ENCODE data around the gene OBSCN. TPM values are rescaled to one million over a fixed set of nuclear protein-coding genes. Genes with fewer than 3 reads are reported as not detected.

Gene OBSCN
- total and polyA plus RNA-seq, 11 donors, result 155 to 524 (median 354) TPM

- intact Hi-C loops (cut with DNase I), result no loop called here
- Histone ChIP-seq H3K9me3 (no peaks in the 10 kb centered on the region), H3K27ac (no peak overlapping the region), H3K4me3 (no peak overlapping the region), H3K27me3 (no peaks in the 10 kb centered on the region), H3K36me3 (peaks cover 0 to 48% (median 24%) of the 10 kb centered on the region in 9 donors), H3K4me1 (peaks cover 10 to 47% (median 24%) of the 10 kb centered on the region in 12 donors)
- ATAC-seq (no peak), DNase-seq (no peak)
- 95 to 97% (median 96%) methylated on average over 9 of the region's 9 CpGs for WGBS, 4 donors
- TF ChIP-seq POLR2A (IDR thresholded peaks at IDR 0.05) (no peak), CTCF (IDR thresholded peaks at IDR 0.05) (no peak)
These were observed 195.4 kb downstream of the OBSCN start for GRCh38 chr1:228403231-228403631.

GRCh38 chr1:228404107-228404720 is 196.4 kb downstream of the OBSCN start:
- Histone ChIP-seq H3K27me3 (no peaks in the 10 kb centered on the region), H3K9me3 (no peaks in the 10 kb centered on the region), H3K4me1 (peaks cover 10 to 52% (median 24%) of the 10 kb centered on the region in 12 donors), H3K36me3 (peaks cover 0 to 38% (median 15%) of the 10 kb centered on the region in 9 donors), H3K27ac (no peak overlapping the region), H3K4me3 (peak overlapping the region in 4 of 12 donors; percentile 94 to 100 (median 99))
- ATAC-seq, result no peak
- no peak for DNase-seq
- intact Hi-C loops (cut with DNase I), result no loop called here
- no peak for TF ChIP-seq POLR2A (IDR thresholded peaks at IDR 0.05)
- no peak for TF ChIP-seq CTCF (IDR thresholded peaks at IDR 0.05)
- 78 to 88% (median 85%) methylated on average over 2 to 3 of the region's 3 CpGs for WGBS, 4 donors

GRCh38 chr1:228405200-228405978 is 197.5 kb downstream of the OBSCN start:
- peaks cover 0 to 26% (median 10%) of the 10 kb centered on the region in 9 donors for H3K36me3 ChIP-seq
- TF ChIP-seq POLR2A (IDR thresholded peaks at IDR 0.05) (no peak), CTCF (IDR thresholded peaks at IDR 0.05) (no peak)
- intact Hi-C loops (cut with DNase I), result loop anchor here in 1 of 10 donors (5.0 kb wide), 1 partner anchor 52 kb away; a partner anchor contains a TSS
- H3K27ac ChIP-seq, result peak overlapping the region in 4 of 12 donors; percentile 82 to 93 (median 90)
- no peak for DNase-seq
- no peaks in the 10 kb centered on the region for H3K27me3 ChIP-seq
- ATAC-seq, result no peak
- WGBS, 4 donors, result 32 to 41% (median 35%) methylated on average over 11 of the region's 11 CpGs
- H3K4me3 ChIP-seq, result peak overlapping the region; percentile 81 to 100 (median 96)
- H3K9me3 ChIP-seq, result no peaks in the 10 kb centered on the region
- peaks cover 10 to 52% (median 24%) of the 10 kb centered on the region in 12 donors for H3K4me1 ChIP-seq

GRCh38 chr1:228405979-228406228 is 198.1 kb downstream of the OBSCN start:
- TF ChIP-seq CTCF (IDR thresholded peaks at IDR 0.05) (no peak), POLR2A (IDR thresholded peaks at IDR 0.05) (no peak)
- peak overlapping the region; percentile 81 to 100 (median 96) for H3K4me3 ChIP-seq
- H3K4me1 ChIP-seq, result peaks cover 10 to 48% (median 24%) of the 10 kb centered on the region in 12 donors
- peak in 2 of 4 donors; percentile 7 to 30 for ATAC-seq
- peaks cover 0 to 21% (median 7%) of the 10 kb centered on the region in 9 donors for H3K36me3 ChIP-seq
- H3K27ac ChIP-seq, result peak overlapping the region in 11 of 12 donors; percentile 82 to 94 (median 89)
- H3K9me3 ChIP-seq, result no peaks in the 10 kb centered on the region
- intact Hi-C loops (cut with DNase I), result loop anchor here in 2 of 10 donors (2.0 to 5.0 kb wide), 2 partner anchors 51 kb away; a partner anchor contains a TSS
- 0 to 1% (median 0%) methylated on average over 2 to 21 of the region's 21 CpGs for WGBS, 4 donors
- H3K27me3 ChIP-seq, result no peaks in the 10 kb centered on the region
- no peak for DNase-seq

All from heart left ventricle (tissue), 16 donors.